Thoracic aorta (tissue), 2 donors: ENCODE measurements around the gene EVX1. TPM values are rescaled to one million over a fixed set of nuclear protein-coding genes. Genes with fewer than 3 reads are reported as not detected.

Experiments
- ATAC-seq: fragments of 150-250 bp; one replicate; pipeline ENCODE4 v1.8.0; 2017; ENCODE audit warnings: low read depth; ENCODE audit not compliant: insufficient number of reproducible peaks, low FRiP score
- DNase-seq: peaks from one replicate; pipeline ENCODE4 v3.0.0-alpha.2; 2020; ENCODE audit warnings: low spot score
- H3K27ac ChIP-seq, 2 donors: fragments of 200-600 bp; sonication (generic); 1 replicate in 1 of 2; 2 replicates in 1 of 2; pipeline ENCODE4 v1.5.1; 2016; ENCODE audit warnings: mild to moderate bottlenecking in 2 of 2, moderate library complexity in 2 of 2
- H3K27me3 ChIP-seq: fragments of 200-600 bp; sonication (generic); replicated peaks from 2 replicates; pipeline ENCODE4 v1.6.0; 2016; ENCODE audit warnings: mild to moderate bottlenecking; ENCODE audit not compliant: insufficient read depth
- H3K36me3 ChIP-seq: fragments of 200-600 bp; sonication (generic); one replicate; pipeline ENCODE4 v1.5.1; 2016
- H3K4me1 ChIP-seq, 2 donors: fragments of 200-600 bp; sonication (generic); 1 replicate in 1 of 2; 2 replicates in 1 of 2; pipeline versions ENCODE4 v1.5.1 to v1.6.0; 2016; ENCODE audit warnings: low read depth in 2 of 2, mild to moderate bottlenecking in 1 of 2; ENCODE audit not compliant: control insufficient read depth in 1 of 2
- H3K4me3 ChIP-seq: fragments of 200-600 bp; sonication (generic); 2 replicates; pipeline ENCODE4 v1.5.1; 2016; ENCODE audit warnings: mild to moderate bottlenecking
- H3K9me3 ChIP-seq: fragments of 200-600 bp; sonication (generic); 2 replicates; pipeline ENCODE4 v1.5.1; 2016
- total RNA-seq, 2 donors: library from RNA; depleted of rRNA; stranded (reverse); fragments of >200 nt; gene quantifications; one replicate each; pipeline versions ENCODE4 v1.1.0 to v1.2.3, GENCODE V29; 2016
- TF ChIP-seq, protein P1 (sequence below): fragments of 200-600 bp; sonication (generic); IDR thresholded peaks from one replicate; pipeline ENCODE4 v1.5.1; 2019; ENCODE audit warnings: antibody characterized with exemption

The EVX1 gene
- total RNA-seq, 2 donors from 2014 or later = not detected

DNA sequence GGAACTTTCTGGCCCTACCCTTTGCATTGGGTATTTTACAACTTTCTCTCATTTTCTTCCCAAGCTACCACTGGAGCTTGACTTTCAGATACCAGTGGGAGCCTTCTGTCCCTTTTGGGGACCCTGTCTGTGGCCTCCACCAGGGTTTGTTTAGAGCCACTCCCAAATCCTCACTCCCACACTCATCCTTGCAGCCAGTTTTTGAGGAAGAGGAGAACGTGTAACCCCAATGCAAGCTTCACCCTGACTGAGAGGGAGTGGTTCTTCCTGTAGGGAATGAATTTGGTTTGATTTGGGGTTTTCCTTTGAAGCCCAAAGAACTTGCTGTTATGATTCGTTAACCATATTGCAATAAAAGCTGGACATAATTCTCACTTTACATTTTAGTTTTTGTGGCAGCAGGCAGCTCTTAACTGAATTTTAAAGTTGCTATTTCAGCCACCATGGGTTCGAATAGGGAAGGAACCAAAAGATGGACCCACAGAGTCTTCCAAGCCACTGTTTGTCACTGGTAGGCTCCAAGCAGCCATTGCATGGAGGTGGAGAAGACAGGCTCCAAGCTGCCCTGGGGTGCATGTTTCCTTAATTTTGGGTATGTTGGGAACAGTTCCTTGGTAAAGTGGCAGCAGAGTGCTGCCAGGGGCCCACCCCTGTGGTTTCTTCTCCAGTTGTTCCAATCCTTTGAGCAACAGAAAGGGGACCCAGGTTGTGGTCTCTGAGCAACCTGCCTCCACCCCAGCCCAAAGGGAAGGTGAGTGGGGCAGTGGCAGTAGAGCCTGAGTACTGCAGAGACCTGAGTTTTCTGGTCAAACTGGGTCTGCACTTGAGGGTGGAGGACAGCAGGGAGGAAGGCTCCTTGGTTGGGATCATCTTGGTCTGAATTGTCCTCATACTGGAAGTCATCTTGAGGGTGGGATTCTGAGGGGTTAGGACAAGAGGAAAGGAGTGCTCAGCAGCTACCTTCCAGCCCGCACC lies 5.1 kb downstream of the EVX1 start:
- no peaks in the 10 kb centered on the region for H3K36me3 ChIP-seq
- no peaks in the 10 kb centered on the region for H3K9me3 ChIP-seq
- H3K4me1 ChIP-seq = peaks cover 12 to 38% of the 10 kb centered on the region in 2 donors
- no peak for ATAC-seq
- H3K4me3 ChIP-seq = no peak overlapping the region
- TF ChIP-seq, protein P1, sequence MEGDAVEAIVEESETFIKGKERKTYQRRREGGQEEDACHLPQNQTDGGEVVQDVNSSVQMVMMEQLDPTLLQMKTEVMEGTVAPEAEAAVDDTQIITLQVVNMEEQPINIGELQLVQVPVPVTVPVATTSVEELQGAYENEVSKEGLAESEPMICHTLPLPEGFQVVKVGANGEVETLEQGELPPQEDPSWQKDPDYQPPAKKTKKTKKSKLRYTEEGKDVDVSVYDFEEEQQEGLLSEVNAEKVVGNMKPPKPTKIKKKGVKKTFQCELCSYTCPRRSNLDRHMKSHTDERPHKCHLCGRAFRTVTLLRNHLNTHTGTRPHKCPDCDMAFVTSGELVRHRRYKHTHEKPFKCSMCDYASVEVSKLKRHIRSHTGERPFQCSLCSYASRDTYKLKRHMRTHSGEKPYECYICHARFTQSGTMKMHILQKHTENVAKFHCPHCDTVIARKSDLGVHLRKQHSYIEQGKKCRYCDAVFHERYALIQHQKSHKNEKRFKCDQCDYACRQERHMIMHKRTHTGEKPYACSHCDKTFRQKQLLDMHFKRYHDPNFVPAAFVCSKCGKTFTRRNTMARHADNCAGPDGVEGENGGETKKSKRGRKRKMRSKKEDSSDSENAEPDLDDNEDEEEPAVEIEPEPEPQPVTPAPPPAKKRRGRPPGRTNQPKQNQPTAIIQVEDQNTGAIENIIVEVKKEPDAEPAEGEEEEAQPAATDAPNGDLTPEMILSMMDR = no peak
- no peak overlapping the region for H3K27ac ChIP-seq
- H3K27me3 ChIP-seq = peaks cover 40% of the 10 kb centered on the region
- DNase-seq = no peak

DNA sequence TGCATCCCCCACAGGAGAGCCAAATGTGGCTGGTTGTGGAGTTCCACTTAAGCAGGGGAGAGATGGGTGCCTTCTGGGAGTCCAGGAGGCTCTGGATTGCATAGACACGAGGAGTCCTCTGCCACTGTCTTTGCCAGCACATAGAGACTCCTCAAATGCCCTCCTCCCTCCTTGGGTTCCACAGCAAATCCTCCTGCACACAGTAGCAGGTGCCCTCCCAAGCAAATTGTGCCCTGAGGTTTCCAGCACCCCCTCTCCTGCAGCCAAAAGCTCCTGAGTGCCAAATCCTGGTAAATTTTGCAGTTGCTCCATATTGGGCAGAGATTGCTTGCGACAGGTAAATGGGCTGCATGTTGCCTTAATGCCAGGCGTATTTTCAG lies 5.8 kb downstream of the EVX1 start:
- Histone ChIP-seq H3K4me3 (no peak overlapping the region), H3K27ac (no peak overlapping the region), H3K9me3 (no peaks in the 10 kb centered on the region), H3K4me1 (peaks cover 8 to 31% of the 10 kb centered on the region in 2 donors), H3K36me3 (no peaks in the 10 kb centered on the region), H3K27me3 (peaks cover 35% of the 10 kb centered on the region)
- no peak for ATAC-seq
- no peak for DNase-seq
- TF ChIP-seq, protein P1 = no peak

DNA sequence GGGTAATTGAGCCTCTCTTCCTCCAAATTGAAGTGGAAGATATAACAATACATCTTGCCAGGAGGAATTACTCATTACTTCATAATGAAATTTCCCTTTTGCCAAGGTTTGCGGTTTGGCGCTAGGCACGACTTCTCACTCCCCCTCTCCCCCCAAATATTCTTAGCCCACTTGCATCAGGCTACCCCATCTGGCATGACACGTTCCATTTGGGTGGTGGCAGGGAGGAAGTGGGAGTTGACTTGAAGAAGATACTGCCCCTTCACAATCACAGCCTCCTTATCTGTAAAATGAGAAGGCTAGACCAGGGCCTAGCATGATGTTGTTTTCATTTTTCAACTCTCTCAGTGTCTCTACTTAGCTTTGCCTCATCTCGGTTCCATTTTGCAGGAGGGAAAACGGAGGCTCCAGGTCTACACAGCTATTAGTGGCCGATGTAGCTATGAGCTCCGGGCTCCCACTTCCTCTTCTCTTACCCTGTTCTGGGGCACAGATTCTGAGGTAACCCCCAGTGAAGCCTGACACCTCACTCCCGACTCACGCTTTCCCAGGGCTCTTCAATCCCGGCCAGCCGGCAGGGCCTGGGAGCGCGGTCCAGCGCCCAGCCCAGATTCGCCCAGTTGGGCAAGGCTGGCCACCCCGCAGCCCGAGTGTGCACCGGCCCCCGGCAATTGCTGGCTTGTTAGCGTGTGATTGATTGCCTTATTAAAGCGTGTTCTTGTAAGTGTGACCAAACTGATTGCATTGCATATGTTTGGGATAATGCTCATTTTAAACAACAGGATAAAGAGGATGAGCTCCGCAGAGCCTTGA lies 6.5 kb downstream of the EVX1 start:
- no peak overlapping the region for H3K4me3 ChIP-seq
- peaks cover 8 to 26% of the 10 kb centered on the region in 2 donors for H3K4me1 ChIP-seq
- ATAC-seq = no peak
- peaks cover 30% of the 10 kb centered on the region for H3K27me3 ChIP-seq
- H3K27ac ChIP-seq = no peak overlapping the region
- H3K36me3 ChIP-seq = no peaks in the 10 kb centered on the region
- H3K9me3 ChIP-seq = no peaks in the 10 kb centered on the region
- DNase-seq = no peak
- TF ChIP-seq, protein P1 = no peak

DNA sequence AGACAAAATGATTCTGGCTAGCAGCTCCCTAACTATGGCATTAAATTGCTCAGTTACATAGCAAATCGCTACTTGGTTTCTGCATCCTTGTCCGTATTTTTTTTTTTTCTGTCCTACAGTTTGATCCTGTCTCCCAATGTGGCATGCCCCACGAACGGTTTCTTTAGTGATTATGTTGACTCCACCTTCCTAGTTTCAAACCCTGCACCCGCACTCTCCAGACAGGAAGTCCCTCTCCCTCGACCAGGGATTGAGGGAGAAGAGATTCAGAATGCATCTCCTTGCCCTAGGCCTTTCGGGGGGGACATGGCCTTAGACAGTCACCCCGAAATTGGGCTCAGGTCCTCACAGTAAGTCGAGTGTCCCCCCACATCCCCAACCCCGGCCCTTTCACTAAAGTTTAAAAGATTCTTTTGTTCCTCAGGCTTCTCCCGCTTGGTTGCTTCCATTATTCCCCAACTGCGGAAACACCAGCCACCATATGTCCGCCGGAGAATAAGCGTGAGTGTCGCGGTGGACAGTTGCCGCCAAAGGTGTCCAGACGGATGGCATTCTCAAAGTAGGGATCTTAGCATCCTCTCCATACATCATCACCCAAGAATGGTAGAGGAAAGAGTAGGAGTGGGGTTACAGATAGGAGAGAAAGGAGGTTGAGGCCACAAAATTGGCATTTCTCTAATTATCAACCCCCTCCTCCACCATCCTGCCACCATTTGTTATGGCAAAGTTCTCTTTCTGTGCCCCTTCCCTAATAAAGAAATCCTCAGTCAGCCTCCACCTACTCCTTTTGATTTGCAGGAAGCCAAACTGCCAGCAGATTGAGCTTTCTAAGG lies 7.3 kb downstream of the EVX1 start:
- no peak overlapping the region for H3K27ac ChIP-seq
- TF ChIP-seq, protein P1 = no peak
- ATAC-seq = no peak
- no peaks in the 10 kb centered on the region for H3K36me3 ChIP-seq
- H3K4me3 ChIP-seq = no peak overlapping the region
- no peaks in the 10 kb centered on the region for H3K9me3 ChIP-seq
- H3K27me3 ChIP-seq = peaks cover 22% of the 10 kb centered on the region
- no peak for DNase-seq
- peaks cover 8 to 26% of the 10 kb centered on the region in 2 donors for H3K4me1 ChIP-seq
